HepG2 (cell line): ENCODE measurements around the gene ZNF524. TPM values are rescaled to one million over a fixed set of nuclear protein-coding genes. Genes with fewer than 3 reads are reported as not detected.

Experiments
- ATAC-seq: fragments of 200-7000 bp; cut with Tn5 transposase; 3 replicates; pipeline ENCODE4 v1.9.1; 2020; ENCODE audit warnings: mild to moderate bottlenecking, moderate library complexity
- BruUV-seq: library from RNA; stranded (reverse); fragments of 400-500 nt; replicated peaks from 2 replicates; lab custom pipeline; 2021; lab: Mats Ljungman, UMichigan
- CTCF ChIA-PET: fragments of 300-600 bp; formaldehyde crosslinking; extraction: SDS; loops from one replicate; lab custom pipeline; 2021; ENCODE audit warnings: low total read pairs, inconsistent platforms, low intra/inter-chr PET ratio; lab: Yijun Ruan, JAX
- POLR2A ChIA-PET: fragments of 350-600 bp; sonication (Branson Sonifier 250); formaldehyde crosslinking; loops from one replicate; lab custom pipeline; 2020; ENCODE audit warnings: antibody characterized with exemption, inconsistent platforms; lab: Yijun Ruan, JAX
- DNase-seq: peaks from one replicate; pipeline ENCODE4 v3.0.0-alpha.2; 2015; ENCODE audit warnings: low spot score
- FAIRE-seq: peaks from 3 replicates; lab custom pipeline; 2011; peaks lifted over from hg19 to GRCh38; lab: Jason Lieb, UNC
- H2AFZ ChIP-seq: one replicate; pipeline ENCODE4 v1.6.1; 2011; ENCODE audit warnings: low read length, inconsistent platforms
- H3K27ac ChIP-seq: fragments of 300-600 bp; 3 replicates; pipeline ENCODE4 v1.8.0; 2011; ENCODE audit warnings: mixed run types, mild to moderate bottlenecking, mixed read lengths, low read length, inconsistent platforms; ENCODE audit not compliant: insufficient read depth; ENCODE audit errors: extremely low read length
- H3K27me3 ChIP-seq, 2 experiments: fragments of 200-600 bp in 1 of 2; 2 replicates in 1 of 2; 3 replicates in 1 of 2; pipeline versions ENCODE4 v1.6.0 to v1.8.0; 2011; ENCODE audit warnings: low read length in 2 of 2, mild to moderate bottlenecking in 2 of 2, moderate library complexity in 2 of 2, inconsistent platforms in 1 of 2; ENCODE audit not compliant: insufficient read depth in 2 of 2, control insufficient read depth in 1 of 2
- H3K36me3 ChIP-seq, 2 experiments: fragments of 200-600 bp in 1 of 2; replicated peaks in 1 of 2; 2 replicates in 1 of 2; 3 replicates in 1 of 2; pipeline versions ENCODE4 v1.5.1 to v1.8.0; 2011; ENCODE audit warnings: low read length in 2 of 2, inconsistent platforms in 1 of 2; ENCODE audit not compliant: insufficient read depth in 2 of 2, control insufficient read depth in 1 of 2
- H3K4me1 ChIP-seq: 2 replicates; pipeline ENCODE4 v1.5.1; 2012; ENCODE audit warnings: low read length, inconsistent platforms; ENCODE audit not compliant: insufficient read depth
- H3K4me2 ChIP-seq: 2 replicates; pipeline ENCODE4 v1.6.0; 2011; ENCODE audit warnings: low read depth, low read length, inconsistent platforms
- H3K4me3 ChIP-seq, 3 experiments: fragments of 200-600 bp in 1 of 3; sonication (generic), shearing (Covaris generic) in 1 of 3; replicated peaks in 1 of 3; 2 replicates each; pipeline ENCODE4 v1.5.1; 2011 to 2016; ENCODE audit warnings: low read length in 3 of 3, inconsistent platforms in 2 of 3, low read depth in 2 of 3, mild to moderate bottlenecking in 2 of 3, control low read depth in 1 of 3, mixed read lengths in 1 of 3; ENCODE audit not compliant: insufficient read depth in 1 of 3
- H3K79me2 ChIP-seq: one replicate; pipeline ENCODE4 v1.6.1; 2011; ENCODE audit warnings: low read length, inconsistent platforms; ENCODE audit not compliant: insufficient read depth
- H3K9ac ChIP-seq: 2 replicates; pipeline ENCODE4 v1.6.0; 2011; ENCODE audit warnings: mild to moderate bottlenecking, low read depth, low read length, inconsistent platforms; ENCODE audit not compliant: insufficient read depth
- H3K9me3 ChIP-seq: 2 replicates; pipeline ENCODE4 v1.5.1; 2012; ENCODE audit warnings: mild to moderate bottlenecking, low read length
- H4K20me1 ChIP-seq: 2 replicates; pipeline ENCODE4 v1.6.0; 2011; ENCODE audit warnings: inconsistent platforms, mild to moderate bottlenecking, low read length, moderate library complexity; ENCODE audit not compliant: insufficient read depth
- CCDC6 ChIP-seq: sonication (generic); formaldehyde crosslinking; IDR thresholded peaks from 2 replicates; pipeline ENCODE4 v1.8.1; 2022; ENCODE audit warnings: mild to moderate bottlenecking, missing genetic modification reagents, moderate library complexity
- HHEX ChIP-seq: IDR thresholded peaks from 2 replicates; pipeline ENCODE4 v1.6.1; 2016; ENCODE audit warnings: control low read depth
- HOXA9 ChIP-seq: sonication (generic); formaldehyde crosslinking; IDR thresholded peaks from 2 replicates; pipeline ENCODE4 v1.8.1; 2022; ENCODE audit warnings: missing genetic modification reagents, mild to moderate bottlenecking, moderate library complexity, borderline replicate concordance
- MAFF ChIP-seq: IDR thresholded peaks from 2 replicates; pipeline ENCODE4 v1.6.1; 2011; ENCODE audit warnings: low read depth, low read length, improper control_type of control experiment
- REL ChIP-seq: sonication (generic); formaldehyde crosslinking; conservative IDR thresholded peaks from 2 replicates; pipeline ENCODE4 v1.8.0; 2022; ENCODE audit warnings: mild to moderate bottlenecking, missing genetic modification reagents, moderate library complexity
- TEAD3 ChIP-seq: optimal IDR thresholded peaks from 2 replicates; pipeline ENCODE3; 2016; ENCODE audit warnings: borderline replicate concordance
- ZNF263 ChIP-seq: sonication (generic); formaldehyde crosslinking; IDR thresholded peaks from 2 replicates; pipeline ENCODE4 v1.4.0; 2020; ENCODE audit warnings: missing genetic modification reagents
- ZNF44 ChIP-seq: sonication (generic); formaldehyde crosslinking; IDR thresholded peaks from 2 replicates; pipeline ENCODE4 v1.5.1; 2020; ENCODE audit warnings: mild to moderate bottlenecking, missing genetic modification reagents
- ZNF446 ChIP-seq: sonication (generic); formaldehyde crosslinking; IDR thresholded peaks from 2 replicates; pipeline ENCODE4 v1.5.0; 2020; ENCODE audit warnings: mild to moderate bottlenecking, missing genetic modification reagents
- ZNF616 ChIP-seq: sonication (generic); formaldehyde crosslinking; IDR thresholded peaks from 2 replicates; pipeline ENCODE4 v1.5.0; 2020; ENCODE audit warnings: low read depth, mild to moderate bottlenecking, missing genetic modification reagents
- ZNF674 ChIP-seq: sonication (generic); formaldehyde crosslinking; IDR thresholded peaks from 2 replicates; pipeline ENCODE4 v1.5.0; 2020; ENCODE audit warnings: low read depth, mild to moderate bottlenecking, missing genetic modification reagents
- WGBS: methylation state at CpG from one replicate; pipeline ENCODE4 v1.1.6; 2017; ENCODE audit warnings: low lambda C conversion rate; 5-methylcytosine and 5-hydroxymethylcytosine counted together
- in situ Hi-C: cut with HindIII; loops from 2 replicates; pipeline ENCODE4 v1.10.0; 2017; ENCODE audit warnings: low pct_unique_long_range_greater_than_20kb; ENCODE audit not compliant: extremely low pct_ligation_motif_present
- intact Hi-C: fragments of 100-400 bp; cut with micrococcal nuclease; formaldehyde crosslinking; loops from one replicate; pipeline ENCODE4 v1.10.0; 2022; ENCODE audit not compliant: unreplicated experiment
- polyA plus RNA-seq, 8 experiments: library from polyadenylated mRNA; depleted of rRNA in 3 of 8; stranded (reverse) in 7 of 8; unstranded in 1 of 8; fragments of >200 nt; fragmentation: Illumina TruSeq in 4 of 8; extraction: Trizol in 4 of 8; gene quantifications; 2 replicates each; pipeline versions ENCODE4 v1.2.1 to v1.2.3, GENCODE V29; 2011 to 2016; ENCODE audit warnings: low read depth in 4 of 8, missing spikeins in 1 of 8, mixed read lengths in 1 of 8; ENCODE audit not compliant: insufficient read depth in 1 of 8
- total RNA-seq, 5 experiments: library from RNA; depleted of rRNA; stranded (reverse); fragments of >200 nt; fragmentation: Illumina TruSeq; extraction: Trizol; gene quantifications; 2 replicates each; pipeline ENCODE4 v1.2.3, GENCODE V29; 2016; ENCODE audit warnings: low read depth in 1 of 5
- TF ChIP-seq, protein P1 (sequence below): sonication (generic); formaldehyde crosslinking; IDR thresholded peaks from 2 replicates; pipeline ENCODE4 v1.8.1; 2023; ENCODE audit warnings: missing genetic modification reagents, mild to moderate bottlenecking, borderline replicate concordance
- TF ChIP-seq, protein P2 (sequence below): sonication (generic); formaldehyde crosslinking; IDR thresholded peaks from 2 replicates; pipeline ENCODE4 v1.4.0; 2020; ENCODE audit warnings: missing genetic modification reagents
- TF ChIP-seq, protein P3 (sequence below): sonication (generic); formaldehyde crosslinking; IDR thresholded peaks from 2 replicates; pipeline ENCODE4 v1.5.0; 2020; ENCODE audit warnings: missing genetic modification reagents
- TF ChIP-seq, protein P4 (sequence below): sonication (generic); formaldehyde crosslinking; IDR thresholded peaks from 2 replicates; pipeline ENCODE4 v1.8.0; 2022; ENCODE audit warnings: missing genetic modification reagents, mild to moderate bottlenecking, inconsistent platforms, borderline replicate concordance
- TF ChIP-seq, protein P5 (sequence below): sonication (generic); formaldehyde crosslinking; IDR thresholded peaks from 2 replicates; pipeline ENCODE4 v1.4.0; 2020; ENCODE audit warnings: missing genetic modification reagents

Gene ZNF524
- total and polyA plus RNA-seq, 2 of the 13 experiments (the other 11 are each of a cell fraction or from before 2014, with no cell fraction given) = 3.2 to 4.6 TPM

DNA sequence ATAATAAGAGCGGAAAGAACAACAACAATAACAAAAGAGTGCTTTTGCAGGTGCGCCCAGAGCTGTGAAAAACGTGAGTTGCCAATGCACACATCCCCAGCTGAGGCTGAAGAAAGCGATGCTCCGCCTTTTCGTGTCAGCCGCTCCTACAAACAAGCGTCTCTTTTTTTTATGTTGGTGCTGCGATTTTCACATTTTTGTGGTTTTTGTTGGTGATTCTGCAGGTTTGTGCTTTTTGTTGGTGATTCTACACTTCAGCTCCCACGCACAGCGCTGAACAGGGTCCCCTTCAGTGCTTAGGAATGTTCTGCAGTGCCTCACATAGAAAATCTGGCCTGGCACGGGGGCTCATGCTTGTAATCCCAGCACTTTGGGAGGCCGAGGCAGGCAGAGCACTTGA, 47.5 kb upstream of the ZNF524 start:
- Histone ChIP-seq H3K4me3 (peak overlapping the region; percentile 16 to 39 (median 32); a peak in 3 of 6 replicates), H3K79me2 (no peaks in the 10 kb centered on the region), H3K9ac (no peak overlapping the region), H4K20me1 (no peaks in the 10 kb centered on the region), H2AFZ (no peak overlapping the region), H3K4me2 (peak overlapping the region; percentile 75), H3K36me3 (no peaks in the 10 kb centered on the region), H3K27ac (no peak overlapping the region), H3K4me1 (peaks cover 72% of the 10 kb centered on the region), H3K9me3 (no peaks in the 10 kb centered on the region), H3K27me3 (no peaks in the 10 kb centered on the region)
- POLR2A ChIA-PET = interaction anchor here (0.7 to 2.7 kb wide), 11 partner anchors 8 to 394 kb away, joined by 3 to 18 read pairs (median 4); partner anchors contain the start of genes FIZ1, NAT14, ZNF524 and ZNF579
- ATAC-seq (peak; percentile 8; the same call in 1 of the 3 replicates), DNase-seq (peak; percentile 43), FAIRE-seq (no peak)
- no TSS peak for BruUV-seq
- intact Hi-C loops = loop anchor here (2.0 to 10.0 kb wide), 2 partner anchors 28 to 52 kb away; partner anchors contain the start of genes ZNF524, ZNF579 and ZNF865
- CTCF ChIA-PET = interaction anchor here (1.2 kb wide), 1 partner anchor 36 kb away, joined by 4 read pairs; no protein-coding TSS in a partner anchor
- 2% methylated on average over 13 of the region's 13 CpGs for WGBS
- in situ Hi-C loops = no loop called here
- TF ChIP-seq ZNF263 (CRISPR knock-in tag) = no peak
- no peak for TF ChIP-seq ZNF44 (CRISPR knock-in tag)
- TF ChIP-seq, protein P1, sequence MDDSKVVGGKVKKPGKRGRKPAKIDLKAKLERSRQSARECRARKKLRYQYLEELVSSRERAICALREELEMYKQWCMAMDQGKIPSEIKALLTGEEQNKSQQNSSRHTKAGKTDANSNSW (CRISPR knock-in tag) = no peak
- no peak for TF ChIP-seq CCDC6 (CRISPR knock-in tag)
- TF ChIP-seq, protein P2, sequence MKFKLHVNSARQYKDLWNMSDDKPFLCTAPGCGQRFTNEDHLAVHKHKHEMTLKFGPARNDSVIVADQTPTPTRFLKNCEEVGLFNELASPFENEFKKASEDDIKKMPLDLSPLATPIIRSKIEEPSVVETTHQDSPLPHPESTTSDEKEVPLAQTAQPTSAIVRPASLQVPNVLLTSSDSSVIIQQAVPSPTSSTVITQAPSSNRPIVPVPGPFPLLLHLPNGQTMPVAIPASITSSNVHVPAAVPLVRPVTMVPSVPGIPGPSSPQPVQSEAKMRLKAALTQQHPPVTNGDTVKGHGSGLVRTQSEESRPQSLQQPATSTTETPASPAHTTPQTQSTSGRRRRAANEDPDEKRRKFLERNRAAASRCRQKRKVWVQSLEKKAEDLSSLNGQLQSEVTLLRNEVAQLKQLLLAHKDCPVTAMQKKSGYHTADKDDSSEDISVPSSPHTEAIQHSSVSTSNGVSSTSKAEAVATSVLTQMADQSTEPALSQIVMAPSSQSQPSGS = no peak
- peak; percentile 33 for TF ChIP-seq TEAD3 (CRISPR knock-in tag)
- no peak for TF ChIP-seq ZNF446 (CRISPR knock-in tag)
- no peak for TF ChIP-seq HHEX (CRISPR knock-in tag)
- TF ChIP-seq, protein P3, sequence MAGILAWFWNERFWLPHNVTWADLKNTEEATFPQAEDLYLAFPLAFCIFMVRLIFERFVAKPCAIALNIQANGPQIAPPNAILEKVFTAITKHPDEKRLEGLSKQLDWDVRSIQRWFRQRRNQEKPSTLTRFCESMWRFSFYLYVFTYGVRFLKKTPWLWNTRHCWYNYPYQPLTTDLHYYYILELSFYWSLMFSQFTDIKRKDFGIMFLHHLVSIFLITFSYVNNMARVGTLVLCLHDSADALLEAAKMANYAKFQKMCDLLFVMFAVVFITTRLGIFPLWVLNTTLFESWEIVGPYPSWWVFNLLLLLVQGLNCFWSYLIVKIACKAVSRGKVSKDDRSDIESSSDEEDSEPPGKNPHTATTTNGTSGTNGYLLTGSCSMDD (CRISPR knock-in tag) = no peak
- no peak for TF ChIP-seq MAFF
- TF ChIP-seq, protein P4, sequence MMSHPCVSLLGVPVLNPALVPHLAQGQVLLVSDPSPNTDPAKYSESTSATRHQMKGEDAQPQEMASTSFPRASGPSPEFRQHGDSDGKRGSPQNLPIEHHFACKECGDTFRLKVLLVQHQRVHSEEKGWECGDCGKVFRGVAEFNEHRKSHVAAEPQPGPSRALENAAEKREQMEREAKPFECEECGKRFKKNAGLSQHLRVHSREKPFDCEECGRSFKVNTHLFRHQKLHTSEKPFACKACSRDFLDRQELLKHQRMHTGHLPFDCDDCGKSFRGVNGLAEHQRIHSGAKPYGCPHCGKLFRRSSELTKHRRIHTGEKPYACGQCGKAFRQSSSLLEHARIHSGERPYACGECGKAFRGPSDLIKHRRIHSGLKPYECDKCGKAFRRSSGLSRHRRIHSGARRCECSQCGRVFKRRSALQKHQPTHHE (CRISPR knock-in tag) = no peak
- TF ChIP-seq ZNF616 (CRISPR knock-in tag) = no peak
- no peak for TF ChIP-seq ZNF674
- no peak for TF ChIP-seq REL (CRISPR knock-in tag)
- TF ChIP-seq, protein P5, sequence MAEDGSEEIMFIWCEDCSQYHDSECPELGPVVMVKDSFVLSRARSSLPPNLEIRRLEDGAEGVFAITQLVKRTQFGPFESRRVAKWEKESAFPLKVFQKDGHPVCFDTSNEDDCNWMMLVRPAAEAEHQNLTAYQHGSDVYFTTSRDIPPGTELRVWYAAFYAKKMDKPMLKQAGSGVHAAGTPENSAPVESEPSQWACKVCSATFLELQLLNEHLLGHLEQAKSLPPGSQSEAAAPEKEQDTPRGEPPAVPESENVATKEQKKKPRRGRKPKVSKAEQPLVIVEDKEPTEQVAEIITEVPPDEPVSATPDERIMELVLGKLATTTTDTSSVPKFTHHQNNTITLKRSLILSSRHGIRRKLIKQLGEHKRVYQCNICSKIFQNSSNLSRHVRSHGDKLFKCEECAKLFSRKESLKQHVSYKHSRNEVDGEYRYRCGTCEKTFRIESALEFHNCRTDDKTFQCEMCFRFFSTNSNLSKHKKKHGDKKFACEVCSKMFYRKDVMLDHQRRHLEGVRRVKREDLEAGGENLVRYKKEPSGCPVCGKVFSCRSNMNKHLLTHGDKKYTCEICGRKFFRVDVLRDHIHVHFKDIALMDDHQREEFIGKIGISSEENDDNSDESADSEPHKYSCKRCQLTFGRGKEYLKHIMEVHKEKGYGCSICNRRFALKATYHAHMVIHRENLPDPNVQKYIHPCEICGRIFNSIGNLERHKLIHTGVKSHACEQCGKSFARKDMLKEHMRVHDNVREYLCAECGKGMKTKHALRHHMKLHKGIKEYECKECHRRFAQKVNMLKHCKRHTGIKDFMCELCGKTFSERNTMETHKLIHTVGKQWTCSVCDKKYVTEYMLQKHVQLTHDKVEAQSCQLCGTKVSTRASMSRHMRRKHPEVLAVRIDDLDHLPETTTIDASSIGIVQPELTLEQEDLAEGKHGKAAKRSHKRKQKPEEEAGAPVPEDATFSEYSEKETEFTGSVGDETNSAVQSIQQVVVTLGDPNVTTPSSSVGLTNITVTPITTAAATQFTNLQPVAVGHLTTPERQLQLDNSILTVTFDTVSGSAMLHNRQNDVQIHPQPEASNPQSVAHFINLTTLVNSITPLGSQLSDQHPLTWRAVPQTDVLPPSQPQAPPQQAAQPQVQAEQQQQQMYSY (CRISPR knock-in tag) = peak; percentile 33; the same call in 1 of the 2 replicates
- no peak for TF ChIP-seq HOXA9
